GM18505 (cell line): Measurements from ENCODE around the gene ANHX.

ENCODE experiments used
- ATAC-seq: cut with Tn5 transposase; IDR thresholded peaks from one replicate; pipeline ENCODE4 v1.9.1; 2021; ENCODE audit not compliant: unreplicated experiment
- POLR2A ChIP-seq: IDR thresholded peaks from 4 replicates; pipeline ENCODE4 v1.6.1; 2011; ENCODE audit warnings: borderline replicate concordance; ENCODE audit not compliant: insufficient read depth, insufficient read length; ENCODE audit errors: extremely low read depth

The ANHX gene

GRCh38 chr12:133174901-133175300 lies 60.8 kb downstream of the ANHX start:
- ATAC-seq = no peak
- TF ChIP-seq POLR2A = no peak

GRCh38 chr12:133172491-133172890 lies 63.2 kb downstream of the ANHX start:
- ATAC-seq = no peak

More at GRCh38 chr12:133172491-133172890, 63.2 kb downstream of the ANHX start:
- no peak for TF ChIP-seq POLR2A
